GM18508 (cell line): Measurements from ENCODE around the gene PIRT.

Source experiments
- ATAC-seq: cut with Tn5 transposase; IDR thresholded peaks from one replicate; pipeline ENCODE4 v1.9.1; 2021; ENCODE audit warnings: moderate number of reproducible peaks; ENCODE audit not compliant: insufficient read depth, unreplicated experiment

The PIRT gene

DNA sequence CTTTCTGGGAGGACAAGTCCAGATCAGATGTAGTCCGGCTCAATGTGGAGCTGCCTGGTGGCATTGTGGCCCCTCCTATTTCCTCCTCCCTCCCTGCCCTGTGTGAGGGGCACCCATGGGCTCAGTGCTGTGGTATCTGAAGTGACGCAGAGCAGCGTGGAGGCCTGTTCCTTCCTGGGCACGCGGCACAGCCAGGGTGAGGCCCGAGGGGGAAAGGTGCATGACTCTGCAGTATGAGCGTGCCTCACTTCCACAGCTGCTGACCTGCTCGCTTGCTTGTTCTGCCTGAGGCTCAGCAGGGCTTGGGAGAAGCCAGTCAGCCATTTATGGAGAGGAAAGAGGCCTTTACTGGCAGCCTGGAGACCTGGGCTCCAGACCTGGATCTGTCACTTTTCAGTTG lies 45.7 kb downstream of the PIRT start:
- ATAC-seq = no peak

DNA sequence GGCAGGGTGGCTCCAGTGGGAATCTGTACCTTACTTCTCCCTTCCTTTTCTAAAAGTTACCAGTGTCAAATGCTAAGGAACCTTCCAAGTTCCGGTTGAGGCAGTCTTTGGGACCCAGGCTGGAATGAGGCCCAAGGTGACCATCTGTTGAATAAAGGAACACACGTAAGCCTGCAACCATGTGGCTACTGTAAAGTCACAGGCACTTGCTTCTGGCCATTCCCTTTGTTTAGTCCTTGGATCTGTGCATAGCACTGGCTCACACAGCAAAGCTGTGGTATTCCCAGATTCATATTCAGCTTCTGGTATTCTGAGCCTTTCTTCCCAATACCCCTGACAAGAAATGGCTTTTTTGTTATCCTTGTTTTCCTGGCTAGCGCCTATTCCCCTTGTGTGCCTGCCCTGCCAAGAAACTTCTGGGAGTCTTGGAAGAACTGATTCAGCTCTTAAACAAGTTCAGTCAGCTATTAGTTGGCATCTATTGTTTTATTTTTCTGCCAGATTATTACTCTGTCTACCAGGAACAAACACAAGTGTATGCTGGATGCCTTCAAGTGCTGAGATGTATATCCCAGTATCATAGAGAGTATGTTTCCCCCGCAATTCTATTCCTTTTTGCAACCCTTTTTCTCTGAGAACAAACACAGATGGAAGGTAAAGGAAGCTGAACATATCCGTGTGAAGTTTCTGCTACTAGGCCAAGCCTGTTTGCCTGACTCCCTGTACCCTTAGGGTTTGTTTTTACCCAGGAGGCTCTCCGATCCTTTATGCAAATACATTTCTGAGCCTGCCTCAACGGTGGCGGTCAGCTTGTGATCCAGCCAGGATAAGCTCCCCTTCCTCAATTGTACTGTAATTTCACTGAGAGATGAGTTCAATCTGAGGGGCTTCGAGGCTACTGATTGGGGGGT lies 47.1 kb downstream of the PIRT start:
- no peak for ATAC-seq

DNA sequence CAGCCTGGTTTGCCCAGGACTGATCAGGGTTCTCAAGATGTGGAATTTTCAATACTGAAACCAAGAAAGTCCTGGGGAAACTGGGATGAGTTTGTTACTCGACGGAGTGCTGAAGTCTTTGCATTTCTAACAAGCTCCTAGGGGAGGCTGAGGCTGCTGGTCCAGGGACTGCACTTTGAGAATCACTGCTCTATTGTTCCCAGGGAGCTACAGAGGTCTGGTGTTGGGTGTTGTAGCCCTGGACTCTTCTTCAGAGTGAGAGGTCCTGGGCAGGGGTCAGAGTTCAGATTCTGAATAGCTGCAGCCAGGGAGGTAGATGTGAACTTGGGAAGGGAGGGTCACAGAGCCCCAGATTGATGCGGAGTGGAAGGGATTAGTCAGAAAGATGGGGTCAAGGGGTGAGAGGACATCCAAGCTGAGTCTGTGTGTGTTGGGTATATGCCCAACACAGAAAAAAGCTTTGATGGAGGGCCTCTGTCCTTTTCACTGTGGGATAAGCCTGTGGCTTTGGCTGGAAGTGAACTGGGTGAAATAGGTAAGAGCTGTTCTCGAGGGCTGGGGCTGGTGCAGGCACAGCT lies 48.1 kb downstream of the PIRT start:
- no peak for ATAC-seq

DNA sequence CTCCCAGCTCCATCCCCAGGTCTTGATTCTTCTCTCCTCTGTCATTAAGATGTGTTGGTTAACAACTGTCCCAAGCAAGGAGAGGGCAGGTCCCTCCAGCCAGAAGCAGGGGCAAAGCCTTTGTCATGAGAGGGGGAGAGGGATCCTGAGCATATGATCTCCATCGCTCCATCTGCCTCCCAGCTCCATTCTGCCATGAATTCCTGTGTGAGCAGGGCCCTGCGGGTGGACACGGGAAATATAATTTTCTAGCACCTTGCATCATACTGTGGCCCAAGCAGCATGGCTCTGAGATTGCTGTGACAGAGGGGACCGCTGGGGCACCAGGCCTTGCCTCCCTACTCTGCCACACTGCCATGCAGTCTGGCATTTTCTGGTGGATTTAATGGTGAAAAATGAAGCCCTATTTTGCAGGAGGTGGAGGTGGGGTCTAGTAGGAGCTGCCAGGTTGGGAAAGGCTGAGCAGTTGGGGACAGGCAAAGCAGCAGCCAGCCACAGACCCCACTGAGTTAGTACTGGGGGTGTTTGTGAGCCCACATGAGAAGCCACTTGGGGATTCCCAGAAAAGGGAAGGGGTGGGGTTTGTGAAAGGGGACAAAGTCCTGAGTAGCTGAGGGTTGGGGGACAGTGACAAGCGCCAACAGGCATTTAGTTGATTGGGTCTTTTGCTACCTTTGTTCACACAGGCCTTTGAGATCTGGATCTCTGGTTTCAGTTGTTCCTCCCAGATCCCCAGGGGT lies 50.4 kb downstream of the PIRT start:
- ATAC-seq = no peak

DNA sequence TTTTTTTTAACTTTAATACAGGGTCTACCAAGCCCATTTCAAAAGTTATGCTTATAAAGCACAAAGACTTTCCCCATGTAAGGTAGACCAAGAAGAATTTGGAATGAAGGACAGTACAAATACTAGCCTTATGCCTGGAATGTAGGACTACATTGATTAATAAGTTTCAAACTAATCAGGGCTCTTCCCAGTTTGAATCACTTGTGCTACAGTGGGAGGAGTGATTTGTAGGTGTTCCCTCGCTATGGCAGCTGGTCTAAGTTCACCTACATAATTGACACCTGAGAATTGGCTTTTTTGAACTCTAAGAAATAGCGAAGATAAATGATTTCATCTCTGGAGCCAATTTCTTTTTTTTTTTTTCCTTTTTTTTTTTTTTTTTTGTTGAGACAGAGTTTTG lies 52.6 kb downstream of the PIRT start:
- no peak for ATAC-seq

DNA sequence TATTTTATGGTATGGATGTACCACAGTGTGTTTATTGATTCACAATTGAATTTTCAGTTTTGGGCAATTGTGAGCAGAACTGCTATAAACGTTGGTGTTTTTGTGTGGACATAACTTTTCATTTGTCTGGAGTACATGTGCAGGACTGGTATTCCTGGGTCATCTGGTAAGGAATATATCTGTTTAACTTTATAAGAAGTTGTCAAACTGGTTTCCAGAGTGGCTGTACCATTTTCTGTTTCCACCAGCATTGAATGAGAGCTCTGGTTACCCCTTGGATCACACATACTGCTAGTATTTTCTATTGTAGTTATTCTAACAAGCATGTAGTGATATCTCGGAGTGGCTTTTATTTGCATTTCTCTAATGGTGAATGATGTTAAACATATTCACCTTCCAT lies 58.3 kb downstream of the PIRT start:
- ATAC-seq = no peak

DNA sequence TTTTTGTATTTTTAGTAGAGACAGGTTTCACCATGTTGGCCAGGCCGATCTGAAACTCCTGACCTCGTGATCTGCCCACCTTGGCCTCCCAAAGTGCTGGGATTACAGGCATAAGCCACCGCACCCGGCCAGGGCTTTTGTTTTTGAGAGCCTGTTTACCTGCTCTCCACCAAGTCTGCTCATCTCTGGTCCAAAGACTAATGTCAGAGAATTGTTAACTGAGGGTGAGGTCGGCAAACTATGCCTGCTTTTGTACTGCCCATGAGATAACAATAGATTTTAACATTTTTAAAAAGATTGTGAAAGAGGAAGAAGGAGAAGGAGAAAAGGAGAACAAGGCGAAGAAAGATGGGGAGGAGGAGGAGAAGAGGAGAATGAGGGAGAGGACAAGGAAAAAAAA lies 60.0 kb downstream of the PIRT start:
- no peak for ATAC-seq

DNA sequence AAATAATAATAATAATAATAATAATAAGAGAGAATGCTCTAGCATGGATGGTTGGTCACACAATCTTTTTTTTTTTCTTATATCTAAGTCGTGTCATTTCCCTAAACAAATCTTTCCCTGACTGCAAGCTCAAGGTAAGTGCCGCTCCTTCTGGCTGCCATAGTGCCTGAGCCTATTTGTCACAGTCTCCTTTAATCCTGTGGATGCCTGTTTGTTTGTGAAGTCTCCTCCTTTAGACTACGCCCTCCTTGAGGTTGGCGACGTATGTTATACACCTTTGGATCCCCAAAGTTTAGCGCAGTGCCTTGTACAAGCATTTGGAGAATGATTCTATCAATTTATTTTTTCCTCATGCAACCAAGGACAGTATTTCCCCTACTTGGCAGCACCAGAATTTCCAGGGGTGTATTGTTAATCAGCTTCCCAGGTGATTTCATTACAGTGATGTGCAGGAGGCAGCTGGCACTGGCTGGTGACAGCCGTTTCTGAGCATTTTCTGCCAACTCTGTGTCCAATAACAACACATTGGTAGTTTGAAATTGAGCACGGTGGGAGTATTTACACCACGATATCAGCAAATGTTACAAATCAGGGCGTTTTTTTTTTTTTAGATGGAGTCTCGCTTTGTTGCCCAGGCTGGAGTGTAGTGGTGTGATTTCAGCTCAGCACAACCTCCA lies 60.6 kb downstream of the PIRT start:
- no peak for ATAC-seq

DNA sequence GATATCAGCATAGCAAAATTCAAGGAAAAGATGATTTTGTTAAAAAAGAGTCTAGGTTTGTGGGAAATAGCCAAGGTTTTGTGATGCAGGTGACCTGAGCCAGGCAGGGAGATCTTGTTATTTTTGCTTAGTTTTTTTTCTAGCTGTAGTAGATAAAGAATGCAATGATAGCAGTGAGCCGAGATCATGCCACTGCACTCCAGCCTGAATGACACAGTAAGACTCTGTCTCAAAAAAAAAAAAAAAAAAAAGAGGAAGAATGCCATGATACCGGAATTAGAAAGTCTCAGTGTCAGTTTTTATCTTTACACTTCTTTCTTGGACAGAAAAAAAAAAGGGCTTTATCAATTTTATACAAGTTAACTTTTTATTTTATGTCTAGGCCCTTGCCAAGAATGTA lies 61.5 kb downstream of the PIRT start:
- ATAC-seq = no peak

DNA sequence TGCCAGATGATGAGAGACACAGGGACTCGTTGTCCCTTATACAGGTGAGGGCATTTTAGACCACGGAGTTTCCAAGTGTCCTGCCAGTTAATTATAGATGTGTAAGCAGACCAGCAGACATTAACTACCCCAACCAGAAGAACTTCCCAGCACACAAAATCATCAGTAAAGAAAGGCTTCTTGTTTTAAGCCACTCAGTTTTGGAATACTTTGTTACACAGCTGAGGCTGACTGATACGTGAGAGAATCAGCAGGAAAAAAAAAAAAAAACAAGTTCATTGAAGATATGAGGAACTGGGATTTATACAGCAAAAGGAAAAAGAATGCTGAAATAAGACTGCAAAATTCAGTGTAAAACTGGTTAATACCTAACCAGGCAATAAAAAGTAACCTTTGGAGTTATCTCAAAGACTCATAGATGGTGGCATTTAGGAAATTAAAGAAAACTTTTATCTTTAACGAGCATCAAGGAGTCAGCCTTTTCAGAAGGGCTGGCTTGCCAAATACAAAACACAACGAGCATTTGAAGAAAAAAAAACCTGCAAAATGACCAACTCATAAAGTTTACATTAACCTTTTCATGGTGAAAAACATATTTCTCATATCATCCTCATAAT lies 62.0 kb downstream of the PIRT start:
- ATAC-seq = no peak

DNA sequence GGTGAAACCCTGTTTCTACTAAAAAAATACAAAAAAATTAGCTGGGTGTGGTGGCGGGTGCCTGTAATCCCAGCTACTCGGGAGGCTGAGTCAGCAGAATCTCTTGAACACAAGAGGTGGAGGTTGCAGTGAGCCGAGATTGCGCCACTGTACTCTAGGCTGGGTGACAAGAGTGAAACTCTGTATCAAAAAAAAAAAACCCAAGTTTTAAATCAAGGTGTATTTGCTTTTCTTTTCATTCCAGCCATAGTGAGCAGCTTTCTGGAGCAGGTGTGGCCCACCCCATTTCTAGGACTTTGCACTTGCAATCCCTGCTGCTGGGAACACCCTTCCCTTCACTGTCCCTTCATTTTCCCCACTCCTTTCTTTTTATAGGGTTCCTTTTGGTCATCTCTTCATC lies 62.8 kb downstream of the PIRT start:
- ATAC-seq = no peak

DNA sequence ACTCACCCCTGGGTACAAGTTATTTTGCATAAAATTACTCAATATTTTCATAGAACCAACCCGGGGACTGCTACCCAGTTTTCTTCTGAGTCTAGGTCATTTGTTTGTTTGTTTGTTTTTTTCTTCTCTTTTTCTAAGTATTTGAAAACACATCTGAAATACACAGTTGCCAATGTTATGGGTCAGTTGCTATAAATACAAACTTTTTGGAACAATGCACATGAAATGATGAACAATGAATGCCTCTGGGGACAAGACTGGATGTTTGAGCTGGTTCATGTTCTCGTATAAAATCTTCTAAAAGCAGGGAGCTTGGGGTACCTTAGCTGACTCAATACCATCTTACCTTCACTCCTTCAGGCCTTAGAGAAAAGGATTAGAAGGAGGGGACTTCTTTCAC lies 64.5 kb downstream of the PIRT start:
- no peak for ATAC-seq
